Thoracic aorta (tissue), 2 donors: ENCODE data around the gene SH3PXD2B. TPM values are rescaled to one million over a fixed set of nuclear protein-coding genes. Genes with fewer than 3 reads are reported as not detected.
A peak's percentile ranks its signal among the peaks of the same experiment; 100 is the strongest.

Experiments used
- ATAC-seq: fragments of 150-250 bp; one replicate; pipeline ENCODE4 v1.8.0; 2017; ENCODE audit warnings: low read depth; ENCODE audit not compliant: insufficient number of reproducible peaks, low FRiP score
- DNase-seq: peaks from one replicate; pipeline ENCODE4 v3.0.0-alpha.2; 2020; ENCODE audit warnings: low spot score
- H3K27ac ChIP-seq, 2 donors: fragments of 200-600 bp; sonication (generic); 1 replicate in 1 of 2; 2 replicates in 1 of 2; pipeline ENCODE4 v1.5.1; 2016; ENCODE audit warnings: mild to moderate bottlenecking in 2 of 2, moderate library complexity in 2 of 2
- H3K27me3 ChIP-seq: fragments of 200-600 bp; sonication (generic); replicated peaks from 2 replicates; pipeline ENCODE4 v1.6.0; 2016; ENCODE audit warnings: mild to moderate bottlenecking; ENCODE audit not compliant: insufficient read depth
- H3K36me3 ChIP-seq: fragments of 200-600 bp; sonication (generic); one replicate; pipeline ENCODE4 v1.5.1; 2016
- H3K4me1 ChIP-seq, 2 donors: fragments of 200-600 bp; sonication (generic); 1 replicate in 1 of 2; 2 replicates in 1 of 2; pipeline versions ENCODE4 v1.5.1 to v1.6.0; 2016; ENCODE audit warnings: low read depth in 2 of 2, mild to moderate bottlenecking in 1 of 2; ENCODE audit not compliant: control insufficient read depth in 1 of 2
- H3K4me3 ChIP-seq: fragments of 200-600 bp; sonication (generic); 2 replicates; pipeline ENCODE4 v1.5.1; 2016; ENCODE audit warnings: mild to moderate bottlenecking
- H3K9me3 ChIP-seq: fragments of 200-600 bp; sonication (generic); 2 replicates; pipeline ENCODE4 v1.5.1; 2016
- total RNA-seq, 2 donors: library from RNA; depleted of rRNA; stranded (reverse); fragments of >200 nt; gene quantifications; one replicate each; pipeline versions ENCODE4 v1.1.0 to v1.2.3, GENCODE V29; 2016
- TF ChIP-seq, protein P1 (sequence below): fragments of 200-600 bp; sonication (generic); IDR thresholded peaks from one replicate; pipeline ENCODE4 v1.5.1; 2019; ENCODE audit warnings: antibody characterized with exemption

SH3PXD2B gene
- total RNA-seq, 2 donors from 2014 or later: 31.4 to 42.0 TPM

- TF ChIP-seq, protein P1, sequence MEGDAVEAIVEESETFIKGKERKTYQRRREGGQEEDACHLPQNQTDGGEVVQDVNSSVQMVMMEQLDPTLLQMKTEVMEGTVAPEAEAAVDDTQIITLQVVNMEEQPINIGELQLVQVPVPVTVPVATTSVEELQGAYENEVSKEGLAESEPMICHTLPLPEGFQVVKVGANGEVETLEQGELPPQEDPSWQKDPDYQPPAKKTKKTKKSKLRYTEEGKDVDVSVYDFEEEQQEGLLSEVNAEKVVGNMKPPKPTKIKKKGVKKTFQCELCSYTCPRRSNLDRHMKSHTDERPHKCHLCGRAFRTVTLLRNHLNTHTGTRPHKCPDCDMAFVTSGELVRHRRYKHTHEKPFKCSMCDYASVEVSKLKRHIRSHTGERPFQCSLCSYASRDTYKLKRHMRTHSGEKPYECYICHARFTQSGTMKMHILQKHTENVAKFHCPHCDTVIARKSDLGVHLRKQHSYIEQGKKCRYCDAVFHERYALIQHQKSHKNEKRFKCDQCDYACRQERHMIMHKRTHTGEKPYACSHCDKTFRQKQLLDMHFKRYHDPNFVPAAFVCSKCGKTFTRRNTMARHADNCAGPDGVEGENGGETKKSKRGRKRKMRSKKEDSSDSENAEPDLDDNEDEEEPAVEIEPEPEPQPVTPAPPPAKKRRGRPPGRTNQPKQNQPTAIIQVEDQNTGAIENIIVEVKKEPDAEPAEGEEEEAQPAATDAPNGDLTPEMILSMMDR: no peak
- ATAC-seq (peak; percentile 49), DNase-seq (no peak)
- H3K4me1 ChIP-seq: peaks cover 12 to 55% of the 10 kb centered on the region in 2 donors
- H3K9me3 ChIP-seq: no peaks in the 10 kb centered on the region
- H3K36me3 ChIP-seq: no peaks in the 10 kb centered on the region
- H3K4me3 ChIP-seq: peak overlapping the region; percentile 93
- peak overlapping the region; percentile 75 to 93 for H3K27ac ChIP-seq
- no peaks in the 10 kb centered on the region for H3K27me3 ChIP-seq
Observed at GRCh38 chr5:172452398-172453205, 1.7 kb downstream of the SH3PXD2B start.

- peak; percentile 19 for ATAC-seq
- no peaks in the 10 kb centered on the region for H3K9me3 ChIP-seq
- H3K27me3 ChIP-seq: no peaks in the 10 kb centered on the region
- H3K4me3 ChIP-seq: peak overlapping the region; percentile 93
- peak overlapping the region; percentile 75 to 93 for H3K27ac ChIP-seq
- peak; percentile 57 for DNase-seq
- TF ChIP-seq, protein P1: no peak
- no peaks in the 10 kb centered on the region for H3K36me3 ChIP-seq
- H3K4me1 ChIP-seq: peaks cover 20 to 63% of the 10 kb centered on the region in 2 donors
Observed at GRCh38 chr5:172451771-172452197, 2.5 kb downstream of the SH3PXD2B start.

GRCh38 chr5:172450861-172451695, 3.2 kb downstream of the SH3PXD2B start:
- Histone ChIP-seq H3K4me3 (no peak overlapping the region), H3K36me3 (no peaks in the 10 kb centered on the region), H3K27me3 (no peaks in the 10 kb centered on the region), H3K27ac (peak overlapping the region; percentile 22 to 75), H3K9me3 (no peaks in the 10 kb centered on the region), H3K4me1 (peaks cover 26 to 66% of the 10 kb centered on the region in 2 donors)
- TF ChIP-seq, protein P1: peak; percentile 52
- no peak for ATAC-seq
- no peak for DNase-seq

DNA sequence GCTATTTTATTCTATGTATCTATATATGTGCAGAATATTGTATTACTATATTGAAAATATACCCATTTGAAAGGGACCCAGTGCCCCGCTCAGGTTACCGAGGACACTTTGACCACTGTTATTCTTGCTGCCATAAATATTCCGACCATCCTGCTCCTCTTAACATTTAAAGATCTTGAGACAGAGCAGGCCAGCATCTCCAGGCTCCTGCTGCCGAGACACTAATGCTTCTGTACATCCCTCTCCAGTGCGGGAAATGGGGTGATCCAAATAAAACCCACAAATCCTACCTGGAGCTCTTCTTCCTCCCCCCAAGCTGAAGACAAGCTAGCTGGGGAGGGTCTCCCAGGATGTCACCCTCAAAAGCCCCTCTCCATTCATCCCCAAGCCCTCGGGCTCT, 3.9 kb downstream of the SH3PXD2B start:
- peaks cover 28 to 66% of the 10 kb centered on the region in 2 donors for H3K4me1 ChIP-seq
- DNase-seq: no peak
- H3K9me3 ChIP-seq: no peaks in the 10 kb centered on the region
- no peaks in the 10 kb centered on the region for H3K36me3 ChIP-seq
- TF ChIP-seq, protein P1: no peak
- H3K4me3 ChIP-seq: no peak overlapping the region
- no peak overlapping the region for H3K27ac ChIP-seq
- H3K27me3 ChIP-seq: no peaks in the 10 kb centered on the region
- no peak for ATAC-seq

GRCh38 chr5:172448999-172449398, 5.3 kb downstream of the SH3PXD2B start:
- Histone ChIP-seq H3K27ac (no peak overlapping the region), H3K4me1 (peaks cover 39 to 72% of the 10 kb centered on the region in 2 donors), H3K4me3 (no peak overlapping the region), H3K9me3 (no peaks in the 10 kb centered on the region), H3K27me3 (no peaks in the 10 kb centered on the region), H3K36me3 (no peaks in the 10 kb centered on the region)
- TF ChIP-seq, protein P1: no peak
- no peak for DNase-seq
- no peak for ATAC-seq
